ENCODE data around the gene CETN2. TPM values are rescaled to one million over a fixed set of nuclear protein-coding genes. Genes with fewer than 3 reads are reported as not detected.

The CETN2 gene
- total RNA-seq (2022) (23.8 and 23.9 TPM in 2 replicates), Bru-seq, nascent RNA (percentile 60 among the genes with signal in this experiment), BruChase-seq, experiment 1, labeled RNA remaining after a 2-hour chase (percentile 76 among the genes with signal in this experiment), BruChase-seq, experiment 2, labeled RNA remaining after a 6-hour chase (percentile 90 among the genes with signal in this experiment)
- long read RNA-seq, transcript CETN2-201 (5 exons, 1,454 nt), result major isoform, 53 of 59 reads
- long read RNA-seq, partial matches to known transcripts, result 3 of 59 reads
- long read RNA-seq, other reads (novel, unspliced or antisense), result 3 of 59 reads

DNA sequence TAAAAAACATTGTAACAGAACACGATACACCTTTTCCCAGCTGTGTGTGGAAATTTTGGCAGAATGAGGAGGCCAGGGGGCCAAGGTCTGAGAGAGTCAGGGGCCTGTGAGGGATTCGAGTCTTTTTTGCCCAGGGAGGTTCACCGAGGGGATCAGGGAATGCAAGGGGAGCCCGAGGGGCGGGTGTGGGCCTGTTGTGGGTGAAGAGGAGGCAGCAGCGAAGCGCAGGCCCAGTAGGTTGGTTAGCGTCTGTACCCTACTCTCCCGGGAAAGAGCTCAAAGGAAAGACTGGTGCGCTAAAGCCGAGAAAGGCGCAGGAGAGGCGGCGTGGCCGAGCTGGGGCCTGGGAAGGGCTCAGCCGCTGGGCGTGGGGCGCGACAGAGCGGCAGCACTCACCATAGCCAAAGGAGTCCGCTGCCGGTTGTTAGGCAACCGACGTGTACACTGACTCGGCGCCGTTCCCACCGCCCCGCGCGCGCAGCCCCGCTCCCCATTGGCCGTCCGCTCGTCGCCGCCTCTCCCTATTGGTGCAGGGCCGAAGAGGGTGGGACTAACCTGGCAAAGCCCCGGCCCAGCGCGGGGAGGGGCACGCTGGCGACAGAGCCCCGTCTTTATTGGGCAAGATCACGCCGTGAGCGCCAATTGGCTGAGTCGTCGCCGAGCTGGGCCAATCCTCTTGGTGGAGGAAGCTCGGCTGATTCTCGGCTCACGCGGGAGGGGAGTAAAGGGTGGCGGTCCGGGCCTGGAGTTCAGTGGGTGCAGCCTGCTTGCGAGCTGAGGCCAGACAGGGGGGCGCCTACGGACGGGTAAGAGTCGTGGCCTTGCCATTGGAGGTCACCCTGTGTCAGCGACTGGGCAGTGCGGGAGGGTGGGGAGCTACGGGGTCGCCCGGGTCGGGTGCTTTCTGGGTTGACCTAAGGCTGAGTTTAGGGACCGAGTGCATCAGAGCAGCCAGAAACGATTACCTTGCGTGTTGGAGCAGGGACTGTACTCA lies at the start of gene CETN2, which contains the start of gene NSDHL:
CETN2 (minus strand) TSS at position 446 of the 994 bp plus-strand sequence; CDS start at position 399, 47 bp downstream.
NSDHL (plus strand) TSS at position 752 of the 994 bp plus-strand sequence. CDS start 15,262 bp downstream, outside the sequence.
- peak within 1 kb of the TSS; percentile 97 for H3K4me3 Mint-ChIP-seq (ENCODE audit: unreplicated experiment)
- H3K27ac Mint-ChIP-seq (ENCODE audit: unreplicated experiment), result peak within 1 kb of the TSS; percentile 98
- H3K27me3 Mint-ChIP-seq (ENCODE audit: insufficient read depth, unreplicated experiment), result no peaks in the 10 kb centered on the region
- no peaks in the 10 kb centered on the region for H3K9me3 Mint-ChIP-seq (ENCODE audit: unreplicated experiment)
- no peaks in the 10 kb centered on the region for H3K4me1 ChIP-seq
- no peaks in the 10 kb centered on the region for H3K9me3 ChIP-seq
- H3K4me3 ChIP-seq (ENCODE audit: low read depth, low read length), result peak within 1 kb of the TSS; percentile 82
- TSS peak; percentile 55 for BruUV-seq (replicated peaks)
- CTCF ChIA-PET, result interaction anchor here (0.8 to 1.3 kb wide), 2 partner anchors 9 to 10 kb away, joined by 3 to 4 read pairs; no protein-coding TSS in a partner anchor
- no peak for TF ChIP-seq CTCF (IDR thresholded peaks at IDR 0.05; ENCODE audit: insufficient read depth in 1 of 2, low read depth in 1 of 2, low read length in 1 of 2, severe bottlenecking in 1 of 2, unreplicated experiment in 1 of 2)
- POLR2A ChIA-PET, result interaction anchor here (0.6 to 1.2 kb wide), 2 partner anchors 9 to 111 kb away, joined by 4 to 8 read pairs; no protein-coding TSS in a partner anchor
- peaks cover 25% of the 10 kb centered on the region for H3K36me3 Mint-ChIP-seq (ENCODE audit: insufficient read depth, unreplicated experiment)
- H3K27me3 ChIP-seq (replicated peaks; ENCODE audit: control insufficient read depth, insufficient read depth, low read length), result no peaks in the 10 kb centered on the region
- H3K36me3 ChIP-seq (ENCODE audit: control insufficient read depth, insufficient read depth, low read length), result no peaks in the 10 kb centered on the region; the same call in 1 of the 2 replicates
- DNase-seq, result peak; percentile 95
- intact Hi-C loops (cut with micrococcal nuclease; ENCODE audit: unreplicated experiment), result loop anchor here (5.0 kb wide), 1 partner anchor 97 kb away; no protein-coding TSS in a partner anchor
- no peaks in the 10 kb centered on the region for H3K4me1 Mint-ChIP-seq (ENCODE audit: low read depth, unreplicated experiment)

GRCh38 chrX:152878976-152879755 lies 48.6 kb upstream of the CETN2 start:
- Histone ChIP-seq H3K27me3 (replicated peaks; ENCODE audit: control insufficient read depth, insufficient read depth, low read length) (no peaks in the 10 kb centered on the region), H3K4me3 (ENCODE audit: low read depth, low read length) (no peak overlapping the region), H3K9me3 (no peaks in the 10 kb centered on the region), H3K36me3 (ENCODE audit: control insufficient read depth, insufficient read depth, low read length) (no peaks in the 10 kb centered on the region), H3K4me1 (no peaks in the 10 kb centered on the region)
- Mint-ChIP-seq H3K4me1 (ENCODE audit: low read depth, unreplicated experiment) (no peaks in the 10 kb centered on the region), H3K27me3 (ENCODE audit: insufficient read depth, unreplicated experiment) (no peaks in the 10 kb centered on the region), H3K36me3 (ENCODE audit: insufficient read depth, unreplicated experiment) (peaks cover 9% of the 10 kb centered on the region), H3K9me3 (ENCODE audit: unreplicated experiment) (no peaks in the 10 kb centered on the region), H3K27ac (ENCODE audit: unreplicated experiment) (no peak overlapping the region), H3K4me3 (ENCODE audit: unreplicated experiment) (no peak overlapping the region)
- BruUV-seq (replicated peaks), result no TSS peak
- intact Hi-C loops (cut with micrococcal nuclease; ENCODE audit: unreplicated experiment), result no loop called here
- DNase-seq, result no peak
- no peak for TF ChIP-seq CTCF (IDR thresholded peaks at IDR 0.05; ENCODE audit: insufficient read depth in 1 of 2, low read depth in 1 of 2, low read length in 1 of 2, severe bottlenecking in 1 of 2, unreplicated experiment in 1 of 2)
- POLR2A ChIA-PET, result no interaction called here
- CTCF ChIA-PET, result no interaction called here
